Measurements from ENCODE around the gene HJURP.

The HJURP gene

DNA sequence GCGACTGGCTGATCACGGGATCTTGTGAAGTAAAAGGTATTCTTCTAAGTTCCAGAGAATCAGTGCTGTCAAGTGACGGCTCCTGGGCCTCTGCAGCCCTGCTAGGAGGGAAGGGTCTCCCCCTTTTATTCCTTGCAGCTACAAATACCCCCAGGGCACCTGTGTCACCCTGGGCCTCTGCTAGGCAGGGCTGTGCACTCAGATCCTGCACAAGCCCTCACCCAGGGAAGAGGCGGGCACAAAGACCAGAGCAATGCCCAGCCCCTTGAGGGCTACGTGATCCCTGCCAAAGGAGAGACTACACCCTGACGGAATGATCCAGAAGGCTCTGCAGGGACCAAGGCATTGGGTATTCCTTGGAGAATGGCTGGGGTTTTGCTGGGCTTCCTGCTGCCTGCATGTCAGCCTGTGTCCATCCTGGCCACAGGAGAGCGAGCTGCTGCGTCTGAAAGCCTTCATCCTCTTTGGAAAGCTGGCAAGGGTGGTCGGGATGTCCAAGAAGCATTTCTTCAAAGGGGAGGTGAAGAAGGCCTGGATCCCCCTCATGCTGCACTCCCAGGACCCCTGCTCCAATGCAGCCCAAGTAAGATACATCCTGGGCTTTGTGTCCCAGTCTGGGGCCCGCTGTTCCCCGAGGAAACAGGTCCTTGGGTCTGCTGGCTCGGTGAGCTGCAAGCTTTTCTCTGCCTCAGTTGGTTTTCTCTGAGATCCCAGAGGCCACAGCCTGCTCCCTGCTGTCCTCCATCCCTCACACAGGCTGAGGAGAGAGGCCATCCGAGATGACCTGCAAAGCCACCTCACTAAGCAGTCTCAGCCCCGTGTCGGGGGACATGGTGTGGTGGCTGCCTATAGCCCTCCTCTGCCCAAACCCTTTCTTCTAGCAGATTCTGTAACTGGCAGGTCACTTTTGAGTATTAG lies 24.9 kb downstream of the HJURP start:
- DNase-seq (ENCODE audit: low spot score) = no peak

DNA sequence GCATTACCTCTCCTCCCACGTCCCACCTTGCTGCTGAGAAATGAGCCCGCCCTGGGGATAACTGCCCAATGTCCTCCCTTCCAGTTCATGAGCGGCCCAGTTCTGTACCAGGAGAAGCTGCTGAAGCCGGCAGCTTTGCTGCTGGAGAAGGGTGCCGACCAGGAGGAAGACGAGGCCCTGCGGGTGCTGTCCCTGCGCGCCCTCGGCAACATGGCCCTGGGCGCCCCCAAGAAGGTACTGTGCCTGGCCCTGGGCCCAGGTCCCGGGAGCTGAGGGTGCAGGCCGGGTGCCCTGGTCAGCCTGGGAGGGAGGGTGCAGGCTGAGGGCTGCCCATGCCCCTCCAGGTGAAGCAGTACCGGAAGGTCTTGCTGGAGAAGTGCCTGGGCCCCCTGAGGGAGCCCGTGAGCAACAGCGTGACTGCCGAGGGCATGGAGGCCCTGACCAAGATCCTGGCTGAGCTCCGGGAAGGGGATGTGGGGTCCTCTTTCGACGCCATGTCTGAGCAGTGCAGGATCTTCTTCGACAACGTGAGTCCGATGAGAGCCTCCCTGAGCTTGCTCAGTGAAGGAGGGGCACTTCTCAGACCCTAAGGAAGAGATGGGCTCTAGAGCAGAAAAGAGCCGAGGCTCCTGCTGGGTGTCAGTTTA lies 25.7 kb downstream of the HJURP start:
- DNase-seq (ENCODE audit: low spot score) = no peak

DNA sequence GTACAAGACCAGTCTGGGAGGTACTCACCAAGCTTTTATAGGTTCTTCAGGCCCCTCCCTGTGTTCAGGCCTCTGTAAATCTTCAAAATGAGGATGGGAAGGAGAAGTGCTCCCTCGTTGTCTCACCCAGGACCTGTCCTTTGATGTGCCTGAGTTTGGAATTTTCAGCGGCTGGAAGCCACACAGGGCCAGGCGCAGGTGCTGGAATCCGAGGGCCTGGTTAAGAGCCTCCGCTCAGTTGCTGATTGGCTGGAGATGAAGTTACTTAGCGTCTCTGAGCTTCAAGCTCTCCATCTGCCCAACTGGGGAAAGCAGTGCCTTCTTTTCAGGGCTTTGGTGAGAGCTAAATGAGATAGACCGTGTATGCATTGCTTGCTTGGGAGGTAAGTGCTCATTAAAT lies 30.0 kb downstream of the HJURP start:
- DNase-seq (ENCODE audit: low spot score) = no peak

DNA sequence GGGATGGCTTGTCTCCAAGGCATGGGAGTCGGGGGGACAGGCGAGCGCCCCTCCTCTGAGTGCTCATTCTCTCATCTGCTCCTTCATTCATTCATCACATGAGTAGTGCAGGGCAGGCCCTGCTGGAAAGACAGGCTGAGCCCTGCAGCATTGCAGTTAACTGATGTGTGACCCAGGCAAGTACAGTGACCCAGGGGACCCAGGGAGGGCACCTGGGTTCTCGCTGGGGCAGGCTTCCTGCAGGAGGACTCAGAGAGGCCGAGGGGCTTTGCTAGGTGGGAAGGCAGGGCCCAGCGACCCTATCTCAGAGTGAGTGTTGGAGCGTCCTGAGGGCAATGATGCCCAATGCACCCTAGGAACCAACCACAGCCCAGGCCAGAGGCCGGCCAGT lies 30.6 kb downstream of the HJURP start:
- no peak for DNase-seq (ENCODE audit: low spot score)

DNA sequence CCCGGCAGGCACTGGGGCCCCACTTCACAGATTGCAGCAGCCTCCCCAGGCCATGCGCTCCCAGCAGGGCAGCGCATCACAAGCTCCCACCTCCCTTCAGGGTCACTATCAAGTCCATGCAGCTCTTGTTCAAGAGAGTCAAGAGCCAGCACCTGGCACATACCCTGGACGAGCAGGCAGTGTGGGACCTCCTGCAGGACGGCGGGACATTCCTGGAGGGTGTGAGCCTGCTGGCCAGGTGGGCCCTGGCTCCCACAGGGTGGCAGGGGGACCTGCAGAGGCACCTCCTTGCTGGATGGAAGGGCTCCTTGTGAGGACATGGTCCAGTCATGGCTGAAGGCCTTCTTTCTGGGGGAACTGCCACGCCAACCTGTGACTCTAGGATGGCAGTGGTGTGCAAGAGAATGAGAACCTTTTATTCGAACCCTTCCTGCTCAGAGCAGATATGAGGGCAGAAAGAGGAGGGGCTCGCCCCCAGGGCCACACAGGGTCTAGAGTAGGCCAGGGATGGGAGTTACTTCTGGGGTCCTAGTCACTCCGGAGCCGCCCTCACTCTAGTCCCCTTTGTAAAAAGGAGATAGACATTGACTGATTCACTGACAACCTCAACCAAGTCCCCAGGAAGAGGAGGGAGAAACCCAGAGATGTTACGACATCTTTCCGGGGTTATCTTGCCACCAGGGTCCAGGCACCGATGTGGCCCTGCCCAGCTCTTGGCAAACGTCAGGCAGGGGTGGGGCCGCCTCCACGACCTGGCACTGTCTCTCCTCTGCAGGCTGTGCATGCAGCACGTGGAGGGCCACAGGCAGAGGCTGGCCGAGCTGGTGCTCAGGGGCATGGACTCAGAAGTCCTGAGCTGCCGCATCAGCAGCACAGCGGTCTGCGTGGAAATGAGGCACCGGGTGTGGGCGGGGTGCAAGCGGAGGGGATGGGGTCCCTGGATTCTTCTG lies 31.3 kb downstream of the HJURP start:
- DNase-seq (ENCODE audit: low spot score) = no peak

DNA sequence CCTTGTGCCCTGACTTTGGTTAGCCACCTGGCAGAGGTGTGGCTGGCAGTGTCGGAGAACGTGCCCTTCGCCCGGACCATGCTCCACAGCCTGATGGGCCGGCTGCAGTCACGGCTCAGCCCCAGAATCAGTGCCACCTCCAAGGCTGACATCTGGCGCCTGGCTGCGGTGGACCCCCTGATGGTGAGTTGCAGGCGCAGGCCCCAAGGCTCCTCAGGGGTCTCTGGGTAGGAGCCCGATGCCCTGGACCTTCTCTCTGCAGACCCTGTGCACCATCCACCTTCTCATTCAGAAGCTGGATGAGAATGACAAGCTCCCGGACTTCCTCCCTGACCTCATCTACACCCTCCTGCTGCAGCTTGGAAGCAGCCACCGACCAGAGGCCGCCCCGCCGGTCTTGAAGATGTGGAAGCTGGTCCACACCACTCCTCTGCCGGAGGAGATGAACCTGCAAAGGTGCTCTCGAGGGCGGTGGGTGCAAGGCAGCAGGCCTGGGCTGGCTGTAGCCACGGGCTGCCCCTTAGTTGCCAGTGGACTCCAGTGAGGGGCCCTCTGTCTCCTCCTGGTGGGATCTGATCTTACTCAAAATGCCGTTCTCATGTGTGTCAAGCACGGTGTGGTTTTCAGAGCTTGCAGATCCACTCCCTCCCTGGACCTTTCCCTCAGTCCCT lies 32.1 kb downstream of the HJURP start:
- DNase-seq (ENCODE audit: low spot score) = no peak

DNA sequence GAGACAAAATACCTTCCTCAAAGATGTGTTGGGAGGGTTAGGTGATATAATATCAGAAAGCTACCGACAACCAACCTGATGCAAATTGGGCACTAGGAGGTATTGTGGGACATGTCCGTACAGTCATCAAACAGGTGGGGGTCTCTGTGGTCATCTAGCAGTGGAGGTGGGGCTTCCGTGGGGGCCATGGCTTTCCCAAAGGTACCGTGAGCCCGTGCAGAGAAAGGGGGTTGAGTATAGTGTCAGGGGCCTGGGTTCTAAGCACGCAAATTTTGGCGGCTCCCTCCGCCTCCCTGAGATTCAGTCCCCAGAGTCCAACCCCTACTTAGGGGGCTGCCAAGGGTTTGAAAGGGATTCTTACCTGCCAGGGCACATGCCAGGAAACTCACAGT lies 32.6 kb downstream of the HJURP start:
- DNase-seq (ENCODE audit: low spot score) = no peak

DNA sequence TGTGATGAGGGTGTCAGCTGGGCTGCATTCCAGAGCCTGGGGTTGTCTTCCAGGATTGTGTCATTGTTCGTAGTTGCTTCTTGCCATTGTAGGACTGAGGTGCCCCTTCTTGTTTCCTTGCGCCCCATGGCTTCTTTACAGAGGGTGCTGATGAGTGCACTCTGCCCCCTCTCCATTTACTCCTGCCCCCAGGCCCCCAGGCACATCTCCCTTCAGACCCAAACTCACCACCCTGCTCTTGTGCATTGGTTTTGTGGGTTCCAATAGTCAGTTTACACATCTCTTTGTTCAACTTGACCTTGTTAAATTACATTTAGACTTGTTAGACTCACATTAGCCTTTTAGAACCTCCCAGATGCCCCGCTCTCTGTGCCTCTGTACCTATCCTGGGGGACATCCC lies 33.1 kb downstream of the HJURP start:
- no peak for DNase-seq (ENCODE audit: low spot score)

DNA sequence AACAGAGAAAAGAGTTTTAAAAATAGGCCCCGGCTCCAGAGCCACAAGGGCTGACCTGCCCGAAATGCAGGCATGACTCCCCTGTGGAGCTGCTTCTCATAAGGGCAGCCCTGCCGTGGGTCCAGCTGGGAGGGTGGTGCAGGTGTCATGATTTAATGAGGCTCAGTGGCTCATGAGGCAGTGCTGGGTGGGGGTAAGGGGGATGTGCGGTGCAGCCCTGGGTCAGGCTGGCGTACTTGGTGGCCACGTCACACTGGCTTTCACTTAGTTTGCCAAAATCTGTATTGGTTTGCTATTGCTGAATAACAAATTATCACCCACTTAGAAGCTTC lies 33.6 kb downstream of the HJURP start:
- no peak for DNase-seq (ENCODE audit: low spot score)

DNA sequence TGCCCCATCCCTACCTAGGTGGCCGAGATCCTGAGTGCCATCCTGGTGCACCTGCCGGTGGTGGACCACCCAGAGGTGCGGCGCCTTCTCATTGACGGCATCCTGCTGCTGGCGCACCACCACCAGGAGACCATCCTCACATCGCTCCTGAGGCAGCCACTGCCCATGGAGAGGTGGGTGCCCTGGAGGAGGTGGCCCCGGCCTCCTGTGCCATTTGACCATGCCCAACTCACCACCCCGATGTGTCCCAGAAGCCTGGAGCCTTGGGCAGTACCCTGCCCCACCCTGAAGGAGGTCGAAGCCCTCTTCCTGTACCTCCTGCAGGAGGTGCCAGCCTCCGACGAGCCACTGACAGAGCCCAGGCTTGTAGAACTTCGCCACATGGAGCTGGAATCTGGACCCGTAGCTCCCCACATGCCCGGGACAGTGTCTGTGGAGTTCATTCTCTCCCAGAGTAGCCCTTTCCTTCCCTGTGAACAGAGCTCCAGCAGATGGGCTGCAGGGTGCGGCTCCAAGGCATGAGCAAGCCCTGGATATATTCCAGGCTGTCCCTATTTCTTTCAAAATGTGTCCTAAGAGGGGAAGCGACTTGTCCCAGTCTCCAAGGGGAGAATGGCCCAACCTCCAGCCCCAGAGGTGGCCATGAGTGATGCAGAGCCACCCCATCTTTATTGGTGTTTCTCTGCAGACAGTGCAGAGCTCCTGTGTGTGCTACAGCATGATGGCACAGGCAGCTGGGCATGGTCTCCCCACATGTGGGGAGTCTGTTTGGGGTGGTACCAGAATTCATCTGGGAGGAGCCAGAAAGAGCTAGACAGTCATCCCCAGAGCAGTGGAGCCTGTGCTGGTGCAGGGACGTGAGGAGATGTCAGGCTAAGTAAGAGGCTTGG lies 34.2 kb downstream of the HJURP start:
- no peak for DNase-seq (ENCODE audit: low spot score)

DNA sequence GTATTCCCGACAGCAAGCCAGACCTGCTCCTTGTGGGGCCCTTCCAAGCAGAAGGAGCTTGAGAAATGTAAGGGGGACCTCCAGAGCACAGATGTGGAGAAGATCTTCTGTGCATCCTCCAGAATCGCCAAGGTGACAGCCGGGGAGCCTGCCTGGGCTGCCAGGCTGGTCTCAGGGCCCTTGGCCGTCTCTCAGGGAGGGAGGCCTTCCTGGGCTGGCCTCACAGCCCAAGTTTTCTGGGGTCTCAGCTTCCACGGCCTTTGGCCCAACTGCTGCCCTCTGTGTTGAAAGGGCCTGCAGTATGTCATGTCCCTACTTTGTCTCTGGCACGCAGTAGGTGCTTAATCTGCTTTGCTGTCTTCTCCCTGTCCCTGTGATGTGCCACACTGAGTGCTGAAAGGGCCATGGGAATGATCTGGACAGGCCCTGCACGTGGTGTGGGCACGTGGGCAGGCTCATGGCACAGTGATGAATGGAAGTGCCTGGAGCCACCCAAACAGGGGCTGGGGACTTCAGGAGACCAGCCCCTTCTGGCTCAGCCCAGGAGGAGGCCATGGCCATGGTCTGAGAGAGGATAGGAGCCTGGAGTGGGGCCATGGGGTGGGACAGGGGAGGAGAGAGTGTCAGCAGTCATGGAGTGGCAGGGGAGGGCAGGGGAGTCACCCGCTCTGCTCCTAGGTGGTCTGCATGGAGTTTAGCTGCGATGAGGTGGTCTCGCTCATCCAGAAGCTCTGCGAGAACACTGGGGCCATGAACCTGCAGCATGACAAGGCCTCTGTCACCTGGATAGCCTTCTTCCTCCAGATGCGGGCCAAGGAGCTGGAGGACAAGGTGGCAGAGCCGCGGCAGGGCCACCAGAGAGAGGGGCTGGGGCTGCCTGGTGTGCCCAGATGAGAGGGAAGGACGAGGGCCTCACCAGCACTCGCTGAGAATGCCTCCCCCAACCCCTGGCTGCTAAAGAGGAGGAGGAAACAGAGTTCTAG lies 35.4 kb downstream of the HJURP start:
- no peak for DNase-seq (ENCODE audit: low spot score)

DNA sequence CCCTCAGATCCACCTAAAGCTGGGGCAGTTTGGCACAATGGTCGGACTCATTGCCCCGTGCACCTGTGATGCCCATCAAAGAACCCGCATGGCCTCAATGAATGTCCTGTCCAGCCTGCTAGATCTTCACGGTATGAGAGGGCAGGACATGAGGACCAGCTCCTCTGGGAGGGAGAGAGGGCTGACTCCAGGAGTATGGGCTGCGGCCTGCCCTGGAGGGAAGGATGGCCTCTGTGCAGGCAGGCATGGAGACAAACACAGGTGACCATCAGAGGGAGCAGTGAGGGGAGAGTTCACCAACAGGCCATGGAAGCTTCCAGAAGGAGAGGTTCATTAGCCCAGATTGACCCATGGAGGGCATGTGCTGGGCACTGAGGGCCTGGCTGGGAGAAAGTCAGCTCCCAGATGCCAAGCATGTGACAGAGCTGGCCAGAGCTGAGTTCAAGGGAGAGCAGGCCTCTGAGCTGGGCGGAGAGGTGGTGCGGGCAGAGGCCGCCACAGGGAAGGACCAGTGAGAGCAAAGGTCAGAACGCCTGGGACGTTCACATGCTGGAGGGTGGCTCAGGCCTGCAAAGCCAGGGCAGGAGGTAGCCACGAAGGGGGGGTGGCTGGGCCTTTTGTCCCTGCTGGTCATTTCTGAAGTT lies 36.2 kb downstream of the HJURP start:
- DNase-seq (ENCODE audit: low spot score) = no peak

DNA sequence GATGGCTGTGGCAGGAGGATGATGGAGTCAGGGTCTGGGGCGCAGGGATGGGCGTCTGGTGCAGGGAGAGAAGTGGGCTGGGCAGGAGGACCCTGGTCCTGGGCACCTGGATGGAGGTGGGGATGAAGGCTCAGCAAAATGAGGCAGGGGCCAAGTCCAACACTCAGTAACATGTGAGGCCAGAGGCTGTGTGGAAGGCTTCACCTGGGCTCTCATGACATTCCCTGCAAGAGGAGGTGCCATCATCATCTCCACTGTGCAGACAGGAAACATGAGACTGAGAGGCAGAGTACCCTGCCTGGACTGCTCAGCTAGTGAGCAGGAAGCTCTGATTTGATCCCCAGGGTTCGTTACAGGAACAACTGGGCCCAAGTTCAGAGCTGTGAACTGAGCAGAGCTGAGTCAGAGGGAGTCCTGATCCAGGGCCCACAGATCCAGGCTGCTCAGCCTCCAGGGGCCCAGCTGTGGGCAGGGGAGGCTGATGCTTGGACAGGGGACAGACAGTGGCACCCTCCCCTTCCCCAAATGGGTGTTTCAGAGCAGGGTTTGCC lies 36.9 kb downstream of the HJURP start:
- DNase-seq (ENCODE audit: low spot score) = no peak

DNA sequence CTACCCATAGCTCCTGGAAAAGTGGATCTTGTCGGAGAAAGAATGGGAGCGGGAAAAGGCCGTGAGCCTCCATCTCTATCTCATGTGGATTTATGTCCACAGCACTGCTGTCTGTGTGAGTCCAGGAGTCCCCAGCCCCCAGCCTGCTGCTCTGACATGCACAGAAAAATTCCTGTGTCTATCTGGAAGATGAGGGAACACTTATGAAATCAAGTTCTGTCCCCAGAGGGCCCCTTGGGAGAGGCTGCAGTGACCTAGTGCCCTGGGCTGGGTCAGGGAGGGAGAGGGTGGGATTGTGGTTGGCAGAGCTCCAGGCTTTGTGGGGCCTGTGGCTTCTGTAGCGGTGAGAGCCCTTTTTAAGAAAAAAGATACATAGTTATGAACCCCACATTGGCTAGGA lies 37.6 kb downstream of the HJURP start:
- no peak for DNase-seq (ENCODE audit: low spot score)

DNA sequence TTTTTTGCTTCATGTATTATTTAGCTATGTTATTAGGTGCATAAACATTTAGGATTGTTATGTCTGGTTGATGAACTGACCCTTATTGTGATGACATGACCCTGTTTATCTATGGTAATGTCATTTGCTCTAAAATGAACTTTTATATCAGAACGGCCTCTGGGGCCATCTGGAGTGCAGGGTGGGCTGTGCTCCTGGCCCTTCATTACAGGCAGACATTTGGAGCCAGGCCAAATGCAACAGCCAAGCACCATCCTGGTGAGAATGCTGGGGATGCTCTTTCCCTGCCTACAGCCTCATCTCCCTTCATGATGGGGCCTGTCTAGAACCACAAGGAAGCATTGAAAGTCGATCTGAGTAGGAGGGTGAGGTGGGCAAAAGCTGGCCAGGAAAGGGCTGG lies 38.0 kb downstream of the HJURP start:
- DNase-seq (ENCODE audit: low spot score) = no peak

DNA sequence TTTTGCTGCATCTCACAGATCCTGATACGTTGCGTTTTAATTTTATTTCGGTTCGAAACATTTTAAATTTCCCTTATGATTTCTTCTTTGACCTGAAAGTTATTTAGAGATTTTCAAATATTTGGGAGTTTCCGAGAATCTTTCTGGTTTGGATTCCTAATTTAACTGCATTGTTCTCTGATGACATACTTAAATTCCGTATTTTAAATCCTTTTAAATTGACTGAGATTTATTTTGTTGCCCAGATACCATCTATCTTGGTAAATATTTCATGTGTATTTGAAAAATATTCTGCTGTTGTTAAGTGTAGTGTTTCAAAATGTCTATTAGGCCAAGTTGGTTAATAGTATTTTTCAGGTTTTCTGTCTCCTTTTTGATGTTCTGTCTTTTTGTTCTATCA lies 38.5 kb downstream of the HJURP start:
- DNase-seq (ENCODE audit: low spot score) = no peak

DNA sequence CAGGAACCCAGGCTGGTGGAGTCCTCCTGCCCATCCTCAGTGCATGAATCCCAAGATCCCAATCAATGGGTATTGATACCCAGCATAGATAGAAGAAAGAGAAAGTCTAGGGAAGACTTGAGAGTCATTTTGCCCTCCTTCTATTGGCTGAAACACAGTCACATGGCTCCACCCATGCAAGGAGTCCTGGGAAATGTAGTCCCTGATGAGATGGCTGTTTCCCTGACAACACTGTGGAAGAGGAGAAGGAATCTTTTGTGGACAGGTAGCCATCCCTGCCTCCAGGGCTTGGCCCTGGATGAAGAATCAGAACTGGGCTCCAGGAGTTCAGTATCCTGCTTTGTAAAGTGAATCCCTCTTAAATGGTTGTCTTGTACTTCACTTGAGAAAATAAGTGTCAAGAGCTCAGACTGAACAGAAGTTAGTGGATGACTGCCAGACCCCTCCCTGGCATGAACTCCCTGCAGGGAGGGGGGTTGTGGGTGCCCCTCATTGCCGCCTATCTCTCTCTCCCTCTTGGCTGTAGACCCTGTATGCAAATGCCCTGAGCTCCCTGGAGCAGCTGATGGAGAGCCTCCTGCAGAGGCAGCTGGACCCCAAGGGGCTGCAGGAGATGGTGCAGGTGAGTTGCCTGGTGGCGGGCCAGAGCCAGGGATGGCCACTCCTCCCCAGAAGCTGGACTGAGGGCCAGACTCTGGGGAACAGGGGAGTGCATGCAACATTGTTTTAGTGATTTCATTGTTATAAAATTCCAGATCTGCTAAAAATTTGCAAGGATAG lies 40.1 kb downstream of the HJURP start:
- no peak for DNase-seq (ENCODE audit: low spot score)

Data from LoVo (cell line).